GM12864 (cell line): Measurements from ENCODE around the gene CEP350.

ENCODE experiments used
- DNase-seq: peaks from one replicate; pipeline ENCODE4 v3.0.0-alpha.2; 2011; ENCODE audit warnings: low read depth
- H3K4me3 ChIP-seq: 2 replicates; pipeline ENCODE4 v1.5.1; 2011; ENCODE audit warnings: mild to moderate bottlenecking, low read depth, low read length, control low read depth
- CTCF ChIP-seq: IDR thresholded peaks from 2 replicates; pipeline ENCODE4 v1.5.1; 2011; ENCODE audit warnings: low read depth, mild to moderate bottlenecking, moderate library complexity, low read length, control low read depth, inconsistent platforms; ENCODE audit errors: missing control alignments

The CEP350 gene

GRCh38 chr1:180080439-180080838 lies 125.8 kb downstream of the CEP350 start:
- H3K4me3 ChIP-seq = no peak overlapping the region
- TF ChIP-seq CTCF = no peak
- DNase-seq = no peak

GRCh38 chr1:180081474-180081873 lies 126.9 kb downstream of the CEP350 start:
- DNase-seq = no peak
- H3K4me3 ChIP-seq = no peak overlapping the region
- no peak for TF ChIP-seq CTCF

GRCh38 chr1:180083164-180083563 lies 128.6 kb downstream of the CEP350 start:
- DNase-seq = no peak
- TF ChIP-seq CTCF = no peak
- H3K4me3 ChIP-seq = no peak overlapping the region

- TF ChIP-seq CTCF = no peak
- DNase-seq = no peak
These were observed 130.3 kb downstream of the CEP350 start for GRCh38 chr1:180084867-180085266.

GRCh38 chr1:180085331-180085730 lies 130.7 kb downstream of the CEP350 start:
- TF ChIP-seq CTCF = no peak
- DNase-seq = no peak
- no peak overlapping the region for H3K4me3 ChIP-seq

More at GRCh38 chr1:180084867-180085266, 130.3 kb downstream of the CEP350 start:
- no peak overlapping the region for H3K4me3 ChIP-seq

- H3K4me3 ChIP-seq = no peak overlapping the region
- no peak for DNase-seq
- no peak for TF ChIP-seq CTCF
These were observed 138.5 kb downstream of the CEP350 start for GRCh38 chr1:180092931-180093650.

GRCh38 chr1:180094705-180095295 lies 140.2 kb downstream of the CEP350 start:
- no peak for DNase-seq
- no peak overlapping the region for H3K4me3 ChIP-seq
- TF ChIP-seq CTCF = no peak
